GM21447 (cell line): ENCODE data around the gene FMN1.

ENCODE experiments used
- ATAC-seq: cut with Tn5 transposase; IDR thresholded peaks from one replicate; pipeline ENCODE4 v1.9.1; 2021; ENCODE audit not compliant: unreplicated experiment

Gene FMN1

GRCh38 chr15:32799936-32800535 is 394.5 kb downstream of the FMN1 start:
- ATAC-seq, result no peak

- ATAC-seq, result no peak
Measured at GRCh38 chr15:32796856-32797255, 397.7 kb downstream of the FMN1 start.

- no peak for ATAC-seq
Measured at GRCh38 chr15:32794973-32795372, 399.5 kb downstream of the FMN1 start.

- no peak for ATAC-seq
Measured at GRCh38 chr15:32792436-32792835, 402.1 kb downstream of the FMN1 start.

- no peak for ATAC-seq
Measured at GRCh38 chr15:32790352-32790999, 404.0 kb downstream of the FMN1 start.

- no peak for ATAC-seq
Measured at GRCh38 chr15:32787949-32788348, 406.6 kb downstream of the FMN1 start.

GRCh38 chr15:32786906-32787305 is 407.6 kb downstream of the FMN1 start:
- ATAC-seq, result no peak

GRCh38 chr15:32784581-32784980 is 409.9 kb downstream of the FMN1 start:
- ATAC-seq, result no peak

GRCh38 chr15:32781781-32782180 is 412.7 kb downstream of the FMN1 start:
- ATAC-seq, result no peak

GRCh38 chr15:32778391-32779176 is 415.9 kb downstream of the FMN1 start:
- no peak for ATAC-seq

- no peak for ATAC-seq
Measured at GRCh38 chr15:32775103-32775502, 419.4 kb downstream of the FMN1 start.

GRCh38 chr15:32774022-32774421 is 420.5 kb downstream of the FMN1 start:
- no peak for ATAC-seq

- ATAC-seq, result no peak
Measured at GRCh38 chr15:32767236-32767635, 427.3 kb downstream of the FMN1 start.

GRCh38 chr15:32766101-32766500 is 428.4 kb downstream of the FMN1 start:
- ATAC-seq, result no peak

- ATAC-seq, result no peak
Measured at GRCh38 chr15:32765236-32765635, 429.3 kb downstream of the FMN1 start.

- ATAC-seq, result no peak
Measured at GRCh38 chr15:32763295-32763694, 431.2 kb downstream of the FMN1 start.

- no peak for ATAC-seq
Measured at GRCh38 chr15:32757426-32757825, 437.1 kb downstream of the FMN1 start.

- no peak for ATAC-seq
Measured at GRCh38 chr15:32750979-32751378, 443.5 kb downstream of the FMN1 start.

- no peak for ATAC-seq
Measured at GRCh38 chr15:32747921-32748342, 446.6 kb downstream of the FMN1 start.

- no peak for ATAC-seq
Measured at GRCh38 chr15:32746116-32746857, 448.2 kb downstream of the FMN1 start.

- no peak for ATAC-seq
Measured at GRCh38 chr15:32743411-32744140, 450.9 kb downstream of the FMN1 start.
